ENCODE measurements around the gene KPNA5. TPM values are rescaled to one million over a fixed set of nuclear protein-coding genes. Genes with fewer than 3 reads are reported as not detected.

The KPNA5 gene
- polyA plus RNA-seq, 3 donors = 17.9 to 24.4 (median 23.8) TPM

- no peak for DNase-seq (ENCODE audit: low read depth in 3 of 3, low spot score in 2 of 3)
These were observed 92.9 kb downstream of the KPNA5 start for GRCh38 chr6:116773886-116774285.

- DNase-seq (ENCODE audit: low read depth in 3 of 3, low spot score in 2 of 3) = peak in 1 of 3 donors; percentile 29
These were observed 98.7 kb downstream of the KPNA5 start for GRCh38 chr6:116779573-116780164.

GRCh38 chr6:116783852-116784251, 102.8 kb downstream of the KPNA5 start:
- DNase-seq (ENCODE audit: low read depth in 3 of 3, low spot score in 2 of 3) = no peak

Other genes starting within 250 kb of the KPNA5 start
- 1 to 10 TPM; 2.7 to 4.0 (median 3.2) TPM for gene CALHM6, start 219.8 kb upstream of the KPNA5 start, polyA plus RNA-seq (ENCODE audit: insufficient read length in 3 of 3)
- 1 to 10 TPM; 2.7 to 3.3 (median 3.2) TPM for gene CALHM5, start 169.6 kb upstream of the KPNA5 start, polyA plus RNA-seq (ENCODE audit: insufficient read length in 3 of 3)
- under 1 TPM; 0.36 to 0.50 (median 0.37) TPM for gene TRAPPC3L, start 135.5 kb upstream of the KPNA5 start, polyA plus RNA-seq (ENCODE audit: insufficient read length in 3 of 3)
- gene CALHM4, start 127.5 kb upstream of the KPNA5 start, polyA plus RNA-seq (ENCODE audit: insufficient read length in 3 of 3) = 1 to 10 TPM in 2 of 3 donors, under 1 TPM in 1; 0.94 to 1.3 (median 1.1) TPM
- gene RWDD1, start 109.7 kb upstream of the KPNA5 start, polyA plus RNA-seq (ENCODE audit: insufficient read length in 3 of 3) = 10 to 100 TPM; 81.8 to 87.9 (median 82.6) TPM
- 1 to 10 TPM; 2.8 to 3.0 (median 2.9) TPM for gene RSPH4A, start 64.7 kb upstream of the KPNA5 start, polyA plus RNA-seq (ENCODE audit: insufficient read length in 3 of 3)
- gene ZUP1, start 12.4 kb upstream of the KPNA5 start, polyA plus RNA-seq (ENCODE audit: insufficient read length in 3 of 3) = 10 to 100 TPM; 14.0 to 16.0 (median 15.4) TPM
- gene FAM162B, start 84.5 kb downstream of the KPNA5 start, polyA plus RNA-seq (ENCODE audit: insufficient read length in 3 of 3) = 1 to 10 TPM; 4.1 to 8.5 (median 8.0) TPM
- gene GPRC6A, start 147.9 kb downstream of the KPNA5 start, polyA plus RNA-seq (ENCODE audit: insufficient read length in 3 of 3) = under 1 TPM; 0.32 to 0.51 (median 0.32) TPM
- under 1 TPM in 1 of 3 donors, not detected in 2; 0.07 TPM for gene RFX6, start 196.0 kb downstream of the KPNA5 start, polyA plus RNA-seq (ENCODE audit: insufficient read length in 3 of 3)

Data from right renal cortex interstitium (tissue), 3 donors.